ENCODE measurements around the gene GPAT3. TPM values are rescaled to one million over a fixed set of nuclear protein-coding genes. Genes with fewer than 3 reads are reported as not detected.

The GPAT3 gene
- total RNA-seq, 1 donor from 2014 or later: 44.2 TPM

GRCh38 chr4:83556006-83556707 lies 20.2 kb downstream of the GPAT3 start:
- intact Hi-C loops (cut with micrococcal nuclease): no loop called here
- TF ChIP-seq CTCF (IDR thresholded peaks at IDR 0.05; ENCODE audit: borderline replicate concordance): no peak
- Histone ChIP-seq H3K9me3 (replicated peaks) (no peaks in the 10 kb centered on the region), H3K27me3 (ENCODE audit: low read depth) (no peaks in the 10 kb centered on the region), H3K4me1 (peaks cover 77% of the 10 kb centered on the region), H3K27ac (replicated peaks) (peak overlapping the region; percentile 1), H3K36me3 (no peaks in the 10 kb centered on the region), H3K4me3 (no peak overlapping the region)
- no peak for DNase-seq

GRCh38 chr4:83556816-83557215 lies 20.9 kb downstream of the GPAT3 start:
- H3K27ac ChIP-seq (replicated peaks): peak overlapping the region; percentile 1
- peaks cover 82% of the 10 kb centered on the region for H3K4me1 ChIP-seq
- no peaks in the 10 kb centered on the region for H3K27me3 ChIP-seq (ENCODE audit: low read depth)
- no peak for TF ChIP-seq CTCF (IDR thresholded peaks at IDR 0.05; ENCODE audit: borderline replicate concordance)
- intact Hi-C loops (cut with micrococcal nuclease): no loop called here
- no peak for DNase-seq
- no peak overlapping the region for H3K4me3 ChIP-seq
- H3K36me3 ChIP-seq: no peaks in the 10 kb centered on the region
- H3K9me3 ChIP-seq (replicated peaks): no peaks in the 10 kb centered on the region

GRCh38 chr4:83558059-83558653 lies 22.2 kb downstream of the GPAT3 start:
- peaks cover 70% of the 10 kb centered on the region for H3K4me1 ChIP-seq

GRCh38 chr4:83558680-83559079 lies 22.8 kb downstream of the GPAT3 start:
- Histone ChIP-seq H3K36me3 (no peaks in the 10 kb centered on the region), H3K4me1 (peaks cover 65% of the 10 kb centered on the region), H3K4me3 (no peak overlapping the region), H3K9me3 (replicated peaks) (no peaks in the 10 kb centered on the region), H3K27me3 (ENCODE audit: low read depth) (no peaks in the 10 kb centered on the region), H3K27ac (replicated peaks) (peak overlapping the region; percentile 18)
- intact Hi-C loops (cut with micrococcal nuclease): no loop called here
- no peak for DNase-seq
- TF ChIP-seq CTCF (IDR thresholded peaks at IDR 0.05; ENCODE audit: borderline replicate concordance): no peak

More at GRCh38 chr4:83558059-83558653, 22.2 kb downstream of the GPAT3 start:
- H3K9me3 ChIP-seq (replicated peaks): no peaks in the 10 kb centered on the region
- H3K4me3 ChIP-seq: no peak overlapping the region
- intact Hi-C loops (cut with micrococcal nuclease): no loop called here
- H3K36me3 ChIP-seq: no peaks in the 10 kb centered on the region
- TF ChIP-seq CTCF (IDR thresholded peaks at IDR 0.05; ENCODE audit: borderline replicate concordance): no peak
- H3K27me3 ChIP-seq (ENCODE audit: low read depth): no peaks in the 10 kb centered on the region
- DNase-seq: no peak
- no peak overlapping the region for H3K27ac ChIP-seq (replicated peaks)

- no peaks in the 10 kb centered on the region for H3K9me3 ChIP-seq (replicated peaks)
- no peak for TF ChIP-seq CTCF (IDR thresholded peaks at IDR 0.05; ENCODE audit: borderline replicate concordance)
- H3K27me3 ChIP-seq (ENCODE audit: low read depth): no peaks in the 10 kb centered on the region
- H3K4me1 ChIP-seq: peaks cover 48% of the 10 kb centered on the region
- peak overlapping the region; percentile 18 for H3K27ac ChIP-seq (replicated peaks)
- no peak overlapping the region for H3K4me3 ChIP-seq
- DNase-seq: no peak
- intact Hi-C loops (cut with micrococcal nuclease): no loop called here
- H3K36me3 ChIP-seq: no peaks in the 10 kb centered on the region
Observed at GRCh38 chr4:83560523-83560922, 24.6 kb downstream of the GPAT3 start.
